SKM-1 treated with dmso at 0.1 percent for 144 hours (cell line): Measurements from ENCODE around the gene EXOSC5.
"Not testable (repeated sequence)": the region's sequence is repeated elsewhere in the genome, so short reads cannot be mapped to it uniquely, and the experiment has no call there.

Source experiments
- DNase-seq: peaks from one replicate; lab custom pipeline; 2025; ENCODE audit not compliant: unreplicated experiment; lab: John Stamatoyannopoulos, UW

The EXOSC5 gene

DNA sequence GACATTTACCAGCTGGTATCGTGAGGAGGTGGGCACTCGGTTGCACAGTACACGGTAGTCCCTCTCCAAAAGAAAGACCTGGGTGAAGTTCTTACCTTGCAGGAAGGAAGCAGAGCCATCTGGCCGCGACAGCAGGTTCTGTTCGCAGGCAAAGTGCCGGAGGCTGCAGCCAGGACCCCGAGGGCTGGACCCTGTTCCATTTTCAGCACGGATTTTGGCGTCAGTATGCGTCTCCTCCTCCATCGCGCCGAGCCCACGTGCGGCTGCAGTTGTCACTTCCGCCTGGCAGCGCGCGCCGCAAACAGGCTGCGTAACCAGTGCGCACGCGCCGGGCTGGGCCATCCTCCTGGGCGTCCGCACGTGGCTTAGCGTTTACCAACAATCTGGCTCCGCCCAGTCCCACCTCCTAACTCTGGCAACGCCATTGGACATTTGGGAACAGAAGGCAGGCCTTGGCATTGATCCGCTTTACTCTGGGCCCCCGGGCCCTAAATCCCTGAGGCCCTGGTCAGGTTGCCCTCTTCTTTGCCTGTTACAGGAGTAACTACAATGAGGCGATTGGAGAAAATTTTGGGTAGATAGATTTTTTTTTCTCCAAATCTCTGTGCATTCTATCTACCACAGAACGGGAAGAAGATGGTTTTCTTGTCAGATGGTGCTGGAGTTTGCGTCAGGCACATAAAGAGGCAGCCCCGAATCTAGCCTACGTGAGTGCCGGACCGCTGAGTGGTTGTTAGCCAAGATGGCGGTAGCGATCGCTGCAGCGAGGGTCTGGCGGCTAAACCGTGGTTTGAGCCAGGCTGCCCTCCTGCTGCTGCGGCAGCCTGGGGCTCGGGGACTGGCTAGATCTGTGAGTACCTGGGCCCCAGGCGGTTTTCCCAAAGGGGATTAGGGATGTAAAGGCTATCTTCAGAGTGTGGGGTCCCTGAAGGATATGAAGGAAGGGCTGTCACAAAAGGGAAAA lies at the start of gene EXOSC5, which contains the start of gene BCKDHA:
Gene EXOSC5 (minus strand): TSS at position 274 of the 964 bp plus-strand sequence. CDS start 31 bp downstream, at position 243.
Gene BCKDHA (plus strand): TSS at position 733 of the 964 bp plus-strand sequence. CDS start 10 bp downstream, at position 743.
- DNase-seq: peak; percentile 99

DNA sequence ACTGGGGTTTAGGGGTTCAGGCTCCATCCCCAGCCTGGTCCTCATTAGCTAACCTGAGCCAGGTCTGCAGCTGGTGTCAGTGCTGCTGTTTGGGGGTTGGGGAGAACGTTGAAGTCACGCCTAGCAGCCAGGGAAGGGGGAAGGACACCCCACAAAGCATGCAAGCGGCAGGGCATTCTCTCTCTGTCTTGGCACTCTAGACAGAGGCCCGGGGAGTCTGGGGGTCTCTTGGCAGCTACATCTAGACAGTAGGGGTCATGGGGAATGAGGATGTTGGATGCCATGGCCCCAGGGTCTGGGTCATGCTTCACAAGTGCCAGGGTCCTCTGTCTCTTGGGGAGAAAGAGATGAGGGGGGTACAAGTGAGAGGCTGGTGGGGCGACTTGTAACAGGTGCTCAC lies 48.4 kb upstream of the EXOSC5 start:
- DNase-seq: no peak

DNA sequence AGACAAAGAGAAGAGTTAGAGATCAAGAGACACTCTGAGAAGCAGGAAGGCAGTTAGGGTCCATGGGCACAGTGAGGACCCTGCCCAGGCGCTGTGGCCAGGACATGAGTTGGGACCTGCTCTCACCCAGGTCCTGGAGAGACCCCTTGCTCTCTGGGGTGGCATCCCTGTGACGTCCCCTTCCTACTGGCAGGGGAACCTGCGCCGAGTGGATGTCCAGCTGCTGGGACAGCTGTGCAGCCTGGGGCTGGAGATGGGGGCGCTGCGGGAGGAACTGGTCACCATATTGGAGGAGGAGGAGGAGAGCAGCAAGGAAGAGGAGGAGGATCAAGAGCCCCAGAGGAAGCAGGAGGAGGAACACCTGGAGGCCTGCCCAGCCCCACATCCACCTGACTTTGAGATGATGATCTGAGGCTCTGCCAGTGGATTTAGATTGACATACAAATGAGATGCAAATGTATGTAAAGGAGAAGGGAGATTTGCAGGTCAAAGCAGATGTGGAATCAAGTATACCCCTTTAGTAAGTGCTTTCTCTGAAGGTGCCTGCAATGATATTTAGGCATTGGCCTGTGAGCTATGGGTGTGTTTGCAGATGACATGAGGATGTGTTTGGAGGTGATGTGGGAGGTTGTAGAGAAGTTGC lies 46.8 kb upstream of the EXOSC5 start:
- DNase-seq: no peak

DNA sequence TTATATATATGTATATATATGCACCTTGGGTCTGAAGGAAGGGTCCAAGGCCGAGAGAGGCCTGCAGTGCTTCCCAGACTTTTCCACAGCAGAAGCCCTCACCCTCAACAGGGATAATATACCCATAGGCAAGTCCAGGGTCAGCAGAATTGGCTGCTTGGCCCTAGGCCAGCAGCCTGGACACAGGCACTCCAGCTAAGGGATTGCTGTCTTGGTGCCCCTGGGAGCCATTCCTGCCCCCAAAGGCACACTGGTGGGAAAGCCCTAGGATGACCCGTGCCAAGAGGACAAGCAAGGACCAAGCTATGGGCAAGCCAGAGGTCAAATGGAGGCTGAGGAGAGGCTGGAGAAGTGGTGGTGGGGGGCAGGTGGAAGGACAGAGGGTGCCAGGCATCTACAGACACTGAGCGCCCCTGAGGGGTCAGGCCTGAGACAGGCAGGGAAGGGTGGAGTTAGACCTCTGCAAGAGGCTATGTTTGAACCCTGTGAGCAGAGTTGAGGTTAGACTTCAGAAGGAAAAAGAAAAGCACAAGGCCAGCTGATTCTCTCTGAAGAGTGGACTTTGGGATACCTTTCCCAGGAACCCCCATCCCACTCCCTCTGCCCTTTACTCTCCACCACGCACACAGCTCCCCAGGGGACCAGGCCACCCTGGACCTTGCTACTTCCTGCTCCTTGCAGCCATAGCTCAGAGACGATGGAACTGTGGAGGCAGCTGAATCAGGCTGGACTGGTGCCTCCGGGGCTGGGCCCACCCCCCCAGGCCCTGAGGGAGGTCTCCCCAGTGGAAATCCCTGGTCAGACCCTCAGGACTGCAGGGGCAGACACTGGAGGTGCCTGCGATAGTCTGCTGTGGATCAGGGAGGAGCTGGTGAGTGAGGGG lies 45.6 kb upstream of the EXOSC5 start, which contains the start of gene ERICH4:
Gene ERICH4 (plus strand): TSS at position 684 of the 883 bp plus-strand sequence. CDS start 14 bp downstream, at position 698.
- no peak for DNase-seq

DNA sequence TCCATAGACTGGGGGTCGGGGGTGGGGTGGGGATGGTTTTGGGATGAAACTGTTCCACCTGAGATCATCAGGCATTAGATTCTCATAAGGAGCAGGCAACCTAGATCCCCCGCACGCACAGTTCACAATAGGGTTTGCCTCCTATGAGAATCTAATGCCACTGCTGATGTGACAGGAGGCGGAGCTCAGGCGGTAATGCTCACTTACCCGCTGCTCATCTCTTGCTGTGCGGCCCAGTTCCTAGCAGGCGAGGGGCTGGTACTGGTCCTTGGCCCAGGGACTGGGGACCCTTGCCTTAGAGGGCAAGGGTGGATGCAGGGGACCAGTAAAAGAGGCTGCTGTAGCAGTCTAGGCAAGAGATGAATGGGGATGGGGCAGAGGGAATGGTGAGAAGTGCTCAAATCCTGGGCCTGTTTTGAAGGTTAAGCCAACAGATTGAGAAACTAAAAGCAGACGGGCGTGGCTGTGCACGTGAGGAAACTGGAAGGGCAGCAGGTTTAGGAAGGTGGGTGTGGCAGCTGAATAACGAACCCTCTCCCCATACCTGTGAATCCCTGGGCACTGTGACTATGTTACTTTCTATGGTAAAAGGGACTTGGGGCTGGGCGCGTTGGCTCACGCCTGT lies 44.3 kb upstream of the EXOSC5 start:
- DNase-seq: no peak

DNA sequence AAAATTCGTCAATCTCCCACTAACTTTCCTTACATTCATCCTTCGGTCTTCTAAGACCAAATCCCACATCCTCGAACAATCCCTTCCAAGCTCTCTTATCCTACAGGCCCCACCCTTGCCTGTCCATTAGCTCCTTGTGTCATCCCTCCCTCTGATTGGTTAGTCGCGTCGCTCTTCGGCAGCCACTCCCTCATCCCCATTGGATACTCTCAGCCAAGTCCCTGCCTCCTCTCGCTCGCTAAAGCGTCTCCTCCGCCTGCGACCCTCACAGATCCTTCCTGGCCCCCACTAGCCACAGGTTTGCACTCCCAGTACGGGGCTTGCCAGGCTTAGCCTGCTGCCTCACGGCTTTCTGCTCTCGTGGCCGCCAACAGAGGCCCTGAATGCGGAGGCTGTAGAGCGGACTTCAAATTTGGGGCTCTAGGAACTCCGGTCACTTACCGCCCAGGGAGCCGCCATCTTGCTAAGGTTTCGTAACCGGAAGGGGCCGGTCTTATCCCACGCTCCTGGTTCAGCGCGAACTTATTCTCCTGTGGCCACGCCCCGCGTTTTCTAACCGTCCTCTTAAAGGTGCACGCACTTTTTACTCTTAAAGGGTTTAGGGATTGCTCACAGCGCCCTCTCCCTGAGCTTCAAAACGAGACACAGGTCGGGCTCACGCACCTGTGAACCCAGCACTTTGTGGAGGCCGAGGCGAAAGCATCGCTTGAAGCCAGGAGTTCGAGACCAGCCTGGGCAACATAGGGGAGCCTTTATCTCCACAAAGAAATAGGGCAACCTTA lies 42.5 kb upstream of the EXOSC5 start, which contains the start of gene DMAC2:
Gene DMAC2 (minus strand): TSS at position 472 of the 782 bp plus-strand sequence. CDS start 13 bp downstream, at position 459.
- DNase-seq: peak; percentile 98

DNA sequence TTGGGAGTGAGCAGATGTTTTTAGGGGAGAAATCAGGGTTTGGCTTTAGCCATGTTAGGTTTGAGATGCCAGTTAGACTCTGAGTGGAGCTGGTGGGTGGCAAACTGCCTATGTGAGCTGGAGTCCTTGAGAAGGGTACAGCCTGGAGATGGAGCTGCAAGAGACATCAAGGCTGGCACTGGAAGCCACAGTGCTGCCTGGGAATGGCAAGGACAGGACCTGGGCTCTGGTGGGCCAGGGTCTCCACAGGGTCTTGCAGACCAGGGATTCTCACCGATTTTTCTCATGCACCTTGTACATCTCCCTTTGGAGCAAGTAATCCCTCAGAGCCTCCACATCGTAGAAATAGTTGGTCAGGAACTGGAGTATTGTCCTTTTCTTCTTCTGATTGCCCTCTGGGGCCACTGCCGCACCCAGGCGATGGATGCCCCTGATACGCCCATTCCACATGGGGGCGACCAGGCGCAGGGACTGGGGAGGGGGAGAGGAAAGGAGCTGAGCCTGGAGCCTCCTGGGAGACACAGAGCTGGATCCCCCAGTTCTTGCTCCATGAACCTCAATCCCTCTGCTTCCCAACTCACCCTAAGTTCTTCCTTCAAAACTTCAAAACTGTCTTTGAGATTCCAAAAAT lies 40.9 kb upstream of the EXOSC5 start:
- DNase-seq: no peak

DNA sequence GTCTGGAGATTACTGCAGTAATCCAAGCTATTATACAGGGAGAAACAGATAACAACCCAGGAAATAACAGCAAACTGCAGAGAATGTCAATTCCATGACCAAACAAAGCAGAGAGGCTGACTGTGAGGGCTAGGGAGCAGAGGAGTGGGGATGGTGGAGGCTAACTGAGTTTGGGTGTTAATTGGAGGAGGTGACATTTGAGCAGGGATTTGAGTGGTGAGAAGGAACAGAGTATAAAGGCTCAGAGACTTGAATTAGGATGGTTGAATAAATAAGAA lies 39.5 kb upstream of the EXOSC5 start:
- DNase-seq: no peak

DNA sequence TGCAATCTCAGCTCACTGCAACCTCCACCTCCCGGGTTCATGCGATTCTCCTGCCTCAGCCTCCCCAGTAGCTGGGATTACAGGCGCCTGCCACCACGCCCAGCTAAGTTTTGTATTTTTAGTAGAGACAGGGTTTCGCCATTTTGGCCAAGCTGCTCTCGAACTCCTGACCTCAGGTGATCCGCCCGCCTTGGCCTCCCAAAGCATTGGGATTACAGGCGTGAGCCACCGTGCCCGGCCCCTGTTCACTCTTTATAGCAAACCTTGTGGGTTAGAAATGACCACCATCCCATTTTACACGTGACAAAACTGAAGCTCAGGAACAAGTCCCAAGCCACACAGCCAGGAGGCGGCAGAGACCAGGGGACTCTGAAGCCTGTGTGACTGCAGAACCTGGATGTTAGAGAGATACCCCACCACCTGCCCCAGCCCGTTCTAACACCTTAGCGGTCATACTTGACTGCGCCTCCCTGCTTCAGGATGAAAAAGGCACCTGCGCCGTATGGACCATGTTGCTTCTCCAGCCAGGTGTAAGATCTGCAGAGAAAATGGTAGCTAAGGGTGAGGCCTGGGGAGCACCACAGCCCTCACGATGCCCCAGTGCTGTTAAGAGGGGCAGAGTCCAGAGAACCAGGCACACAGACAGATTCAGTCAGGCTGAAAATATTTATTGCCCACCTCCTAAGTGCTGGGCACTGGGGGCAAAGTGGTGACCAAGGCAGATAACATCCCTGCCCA lies 38.9 kb upstream of the EXOSC5 start:
- DNase-seq: no peak

DNA sequence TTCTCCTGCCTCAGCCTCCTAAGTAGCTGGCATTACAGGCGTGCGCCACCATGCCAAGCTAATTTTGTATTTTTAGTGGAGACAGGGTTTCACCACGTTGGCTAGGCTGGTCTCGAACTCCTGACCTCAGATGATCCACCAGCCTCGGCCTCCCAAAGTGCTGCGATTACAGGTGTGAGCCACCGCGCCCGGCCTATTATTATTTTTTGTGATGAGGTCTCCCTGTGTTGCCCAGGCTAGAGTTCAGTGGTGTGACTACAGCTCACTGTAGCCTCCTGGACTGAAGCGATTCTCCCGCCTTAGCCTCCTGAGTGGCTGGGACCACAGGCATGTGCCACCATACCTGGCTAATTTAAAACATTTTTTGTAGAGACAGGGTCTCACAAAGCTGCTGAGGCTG lies 38.2 kb upstream of the EXOSC5 start:
- not testable (repeated sequence) for DNase-seq

DNA sequence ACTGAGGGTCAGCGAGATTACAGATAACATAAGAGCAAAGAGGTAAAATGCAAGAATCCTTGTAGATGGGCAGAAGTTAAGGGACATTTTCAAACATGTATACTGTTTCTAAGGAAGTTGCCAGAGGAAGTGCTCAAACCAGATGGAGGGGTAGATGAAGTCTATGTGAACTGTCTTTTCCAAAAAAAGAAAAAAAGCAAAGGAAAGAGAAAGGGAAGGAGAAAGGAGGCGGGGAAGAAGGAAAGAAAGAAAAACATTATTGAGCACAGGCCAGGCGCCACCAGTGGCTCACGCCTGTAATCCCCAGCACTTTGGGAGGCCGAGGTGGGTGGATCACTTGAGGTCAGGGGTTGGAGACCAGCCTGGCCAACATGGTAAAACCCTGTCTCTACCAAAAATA lies 37.3 kb upstream of the EXOSC5 start:
- peak; percentile 8 for DNase-seq

DNA sequence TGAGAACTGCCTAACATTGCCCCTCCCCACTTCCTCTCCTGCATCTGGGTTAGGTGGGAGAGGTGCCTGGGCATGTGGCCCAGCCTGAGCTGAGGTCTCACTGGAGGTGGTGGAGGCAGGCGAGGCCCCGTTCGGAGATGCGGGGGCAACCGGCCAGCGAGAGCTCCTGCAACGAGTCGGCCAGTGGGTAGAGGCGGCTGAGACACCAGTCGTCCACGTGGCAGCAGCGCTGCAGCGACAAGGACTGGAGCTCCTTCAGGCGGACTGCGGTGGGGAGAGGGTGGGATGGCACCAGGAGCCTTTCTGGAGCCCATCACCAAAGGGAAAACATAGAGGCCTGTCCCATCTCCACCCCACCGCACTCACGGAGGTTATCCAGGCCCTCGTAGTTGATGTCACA lies 36.0 kb upstream of the EXOSC5 start:
- DNase-seq: no peak

DNA sequence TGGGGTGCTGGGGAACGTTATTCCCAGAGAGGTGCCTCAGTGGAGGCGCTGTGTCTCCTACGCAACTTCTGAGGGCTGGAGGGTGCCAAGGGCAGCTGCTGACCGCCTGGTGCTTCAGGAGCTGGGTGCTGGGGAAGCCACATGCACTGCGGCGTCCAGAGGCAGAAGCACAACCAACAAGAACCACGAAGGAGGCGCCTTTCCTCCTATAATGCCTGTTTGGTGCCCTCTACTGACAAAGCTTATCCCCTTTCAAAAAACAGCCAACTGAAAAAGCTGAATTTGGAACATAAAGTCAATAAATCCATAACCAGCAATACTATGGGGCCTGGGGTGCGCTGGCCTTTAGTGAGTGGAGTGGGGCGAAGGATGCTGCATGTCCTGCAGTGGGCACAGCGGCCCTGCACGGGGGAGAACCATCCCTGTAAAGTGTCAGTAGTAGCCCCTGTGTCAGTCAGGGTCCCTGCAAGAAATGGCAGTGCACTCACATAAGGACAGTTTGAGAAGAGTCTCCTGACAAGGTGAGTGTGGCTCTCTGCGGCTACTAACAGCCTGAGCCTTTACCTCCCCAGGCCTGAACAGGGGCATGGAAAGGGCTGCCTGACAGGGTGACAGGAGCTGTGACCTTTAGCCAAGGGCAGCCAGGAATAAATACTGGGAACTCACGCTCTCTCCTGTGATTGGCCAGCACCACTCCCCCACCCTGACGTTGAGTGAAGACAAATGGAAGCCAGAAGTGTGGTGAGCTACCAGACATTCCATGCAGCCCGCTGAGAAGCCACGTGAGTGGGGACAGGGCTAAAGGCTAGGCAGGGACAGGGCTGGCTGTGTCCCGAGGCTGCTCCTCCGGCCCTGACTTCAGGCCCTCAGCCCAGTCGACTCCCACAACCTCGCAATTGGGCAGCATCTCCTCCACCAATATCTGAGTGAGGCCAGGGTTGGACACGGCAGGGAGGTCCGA lies 34.5 kb upstream of the EXOSC5 start:
- DNase-seq: peak; percentile 33

DNA sequence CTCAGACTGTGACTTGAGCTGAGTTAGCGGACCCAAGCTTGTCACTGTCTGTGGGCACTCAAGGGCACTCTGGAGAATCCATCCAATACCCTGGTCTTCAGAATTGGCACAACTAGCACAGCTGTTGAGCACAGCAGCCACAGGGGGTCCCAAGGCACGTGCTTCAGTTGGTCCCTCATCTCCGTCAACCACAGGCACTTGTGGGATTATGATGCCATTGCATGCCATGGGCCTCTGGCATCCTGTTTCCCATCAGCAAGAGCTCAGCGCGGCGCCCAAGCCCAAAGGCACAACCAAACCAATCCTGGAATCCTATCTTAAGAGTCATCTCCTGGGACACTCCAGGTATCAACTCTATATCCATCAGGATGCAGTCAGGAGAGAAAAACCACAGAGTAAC lies 33.8 kb upstream of the EXOSC5 start:
- DNase-seq: no peak

DNA sequence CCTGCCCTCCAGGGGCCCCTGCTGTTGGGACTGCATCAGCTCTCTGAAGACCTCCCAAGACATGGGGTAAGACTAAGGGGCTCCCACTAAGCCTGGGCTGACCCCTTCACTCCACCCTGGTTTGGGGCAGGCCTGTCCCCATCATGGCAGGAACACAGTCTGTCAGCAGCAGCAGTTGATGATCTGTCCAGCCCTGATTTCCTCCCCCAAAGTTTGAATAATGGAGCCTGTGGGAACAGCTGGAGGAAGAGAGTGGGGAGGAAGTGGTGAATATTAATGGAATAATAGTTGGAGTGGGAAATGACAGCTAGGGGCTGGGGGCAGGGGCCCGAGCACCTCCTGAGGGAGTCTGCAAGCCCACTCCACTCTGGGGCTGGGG lies 31.3 kb upstream of the EXOSC5 start:
- DNase-seq: no peak

DNA sequence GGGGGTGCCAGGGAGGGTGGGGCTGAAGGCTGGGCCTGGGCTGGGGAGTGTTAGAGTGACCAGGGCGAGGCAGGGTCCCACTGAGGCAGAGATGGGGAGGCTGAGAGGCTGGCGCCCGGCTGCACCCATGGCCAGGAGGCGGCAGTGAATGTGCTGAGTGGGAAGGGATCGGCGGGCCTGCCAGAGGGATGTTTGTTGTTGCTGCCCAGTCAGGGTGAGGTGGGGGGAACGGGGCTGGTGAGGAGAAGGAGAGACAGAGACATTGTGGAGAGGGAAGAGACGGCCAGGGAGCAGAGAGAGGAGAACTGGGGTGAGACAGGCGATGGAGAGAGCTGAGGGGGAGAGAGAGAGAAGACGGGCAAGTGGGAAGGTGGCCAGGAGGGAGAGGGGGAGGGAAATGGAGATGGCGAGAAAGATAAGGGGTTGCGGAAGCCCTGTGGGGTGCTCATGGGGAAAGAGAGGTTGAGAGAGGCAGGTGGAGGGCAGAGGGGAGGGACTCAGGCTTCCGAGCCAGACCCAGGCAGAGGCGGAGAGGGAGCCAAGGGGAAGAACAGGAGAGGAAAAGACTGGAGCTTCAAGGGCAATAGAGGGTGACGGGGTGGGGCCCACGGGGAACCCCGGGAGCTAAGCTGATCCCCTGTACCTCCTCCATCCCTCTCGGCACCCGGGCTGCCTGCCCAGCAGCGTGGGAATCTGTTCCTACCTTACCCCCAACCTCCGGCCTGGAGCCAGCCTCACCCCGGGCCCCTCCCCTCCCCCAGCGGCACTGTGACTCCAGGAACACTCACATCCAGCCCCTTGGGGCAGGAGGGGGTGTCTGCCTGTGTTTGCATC lies 30.7 kb upstream of the EXOSC5 start:
- DNase-seq: peak; percentile 53
